Activated T-cell treated with anti-CD3 and anti-CD28 coated beads, Interleukin-2, amount 50 U/mL, for 72 hours (primary cell): ENCODE results near the gene STARD6. TPM values are rescaled to one million over a fixed set of nuclear protein-coding genes. Genes with fewer than 3 reads are reported as not detected.
"Not testable (repeated sequence)": the region's sequence is repeated elsewhere in the genome, so short reads cannot be mapped to it uniquely, and the experiment has no call there.

ENCODE experiments used
- ATAC-seq, 2 donors: fragments of 150-1000 bp; cut with Tn5 transposase; replicated peaks in 1 of 2; 2 replicates each; pipeline ENCODE4 v1.10.0; 2021; ENCODE audit warnings: moderate library complexity in 2 of 2, mild to moderate bottlenecking in 1 of 2
- DNase-seq, 2 donors: peaks; one replicate each; pipeline ENCODE4 v3.0.0; 2021 to 2022; ENCODE audit warnings: mixed read lengths in 1 of 2
- H3K27ac Mint-ChIP-seq: one replicate; pipeline ENCODE4 v1.8.0; 2022; ENCODE audit warnings: mild to moderate bottlenecking, moderate library complexity, mixed read lengths
- H3K27me3 Mint-ChIP-seq: one replicate; pipeline ENCODE4 v1.8.0; 2022; ENCODE audit warnings: low read depth, mixed read lengths
- H3K36me3 Mint-ChIP-seq, 2 donors: one replicate each; pipeline ENCODE4 v1.8.0; 2022; ENCODE audit warnings: mixed read lengths in 2 of 2, mild to moderate bottlenecking in 1 of 2; ENCODE audit not compliant: insufficient read depth in 2 of 2
- H3K4me1 Mint-ChIP-seq: one replicate; pipeline ENCODE4 v1.8.0; 2022; ENCODE audit warnings: low read depth, mixed read lengths
- H3K4me3 Mint-ChIP-seq, 2 donors: one replicate each; pipeline ENCODE4 v1.8.0; 2022; ENCODE audit warnings: mild to moderate bottlenecking in 2 of 2, mixed read lengths in 2 of 2, moderate library complexity in 2 of 2
- H3K9me3 Mint-ChIP-seq, 2 donors: one replicate each; pipeline ENCODE4 v1.8.0; 2022; ENCODE audit warnings: mixed read lengths in 2 of 2
- total RNA-seq, 2 donors: library from RNA; stranded (reverse); gene quantifications; one replicate each; pipeline ENCODE4 v1.2.3, GENCODE V29; 2022

STARD6 gene, protein sequence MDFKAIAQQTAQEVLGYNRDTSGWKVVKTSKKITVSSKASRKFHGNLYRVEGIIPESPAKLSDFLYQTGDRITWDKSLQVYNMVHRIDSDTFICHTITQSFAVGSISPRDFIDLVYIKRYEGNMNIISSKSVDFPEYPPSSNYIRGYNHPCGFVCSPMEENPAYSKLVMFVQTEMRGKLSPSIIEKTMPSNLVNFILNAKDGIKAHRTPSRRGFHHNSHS
- under 1 TPM in 1 of 2 donors, not detected in 1; 0.23 TPM for total RNA-seq

DNA sequence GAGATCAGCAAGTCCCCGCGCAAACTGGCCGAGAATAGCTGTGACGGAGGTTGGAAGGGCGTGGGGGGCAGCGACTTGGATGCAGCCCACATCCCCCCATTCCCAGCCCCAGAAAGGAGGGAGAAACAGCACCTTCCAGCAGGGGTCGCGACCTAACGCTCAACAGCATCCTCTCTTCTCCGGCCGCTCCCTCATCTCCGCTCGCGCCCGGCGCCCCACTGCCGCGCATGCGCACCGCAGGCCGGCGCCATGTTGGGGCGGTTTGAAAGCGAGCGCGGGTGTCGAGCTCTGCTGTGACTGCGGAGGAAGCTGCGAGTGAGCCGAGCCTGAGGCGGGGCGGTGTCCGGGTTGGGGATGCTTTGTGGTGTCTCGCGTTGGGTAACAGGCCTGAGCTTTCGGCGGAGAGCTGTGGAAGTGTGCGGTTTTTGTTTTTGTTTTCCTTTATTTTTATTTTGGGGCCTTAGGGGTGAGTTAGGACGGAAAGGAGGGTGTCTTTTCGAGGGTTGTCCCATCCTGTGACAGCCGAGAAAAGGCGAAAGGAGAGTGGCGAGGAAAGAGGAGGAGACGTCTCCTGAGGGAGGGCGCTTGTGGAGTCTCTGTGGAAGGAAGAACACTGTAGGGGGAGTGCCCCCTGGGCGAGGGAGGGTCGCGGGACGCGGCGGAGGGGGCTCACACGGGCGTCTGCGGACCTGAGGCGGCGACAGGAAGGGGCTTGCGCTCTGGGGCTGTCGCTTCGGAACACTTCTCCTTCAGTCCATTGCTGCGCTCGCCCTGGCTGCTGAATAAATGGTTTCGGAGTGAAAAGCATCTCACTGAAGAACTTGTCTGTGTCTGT is at the start of gene STARD6, which contains the start of gene C18orf54:
STARD6 (minus strand) TSS at position 199 of the 835 bp plus-strand sequence. CDS start 3,285 bp downstream, outside the sequence.
C18orf54 (plus strand) TSS at position 247 of the 835 bp plus-strand sequence. CDS start 2,667 bp downstream, outside the sequence.
- Mint-ChIP-seq H3K27me3 (peaks cover 19% of the 10 kb centered on the region), H3K4me3 (peak within 1 kb of the TSS; percentile 97 to 100), H3K36me3 (peaks cover 10 to 21% of the 10 kb centered on the region in 2 donors), H3K27ac (peak within 1 kb of the TSS; percentile 100), H3K9me3 (no peaks in the 10 kb centered on the region), H3K4me1 (peaks cover 24% of the 10 kb centered on the region)
- DNase-seq (peak; percentile 91 to 93), ATAC-seq (peak; percentile 96 to 97)

DNA sequence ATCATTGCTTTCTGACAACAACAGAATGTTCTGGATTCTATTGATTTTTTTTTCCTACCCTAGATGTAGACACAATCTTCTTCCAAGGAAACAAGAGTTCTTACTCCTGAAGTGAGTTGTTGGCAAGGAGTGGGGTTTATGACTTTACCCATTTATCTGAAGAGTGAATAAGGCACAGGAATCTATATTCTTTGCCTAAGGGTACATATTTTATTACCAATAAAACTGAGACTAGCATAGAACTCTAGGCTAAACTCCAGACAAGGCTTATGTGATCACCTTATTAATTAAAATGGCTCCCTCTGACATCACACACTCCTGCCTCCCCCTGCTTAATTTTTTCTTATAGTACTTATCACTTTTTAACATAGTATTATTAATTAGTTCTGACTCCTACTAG is 47.6 kb upstream of the STARD6 start:
- no peaks in the 10 kb centered on the region for H3K36me3 Mint-ChIP-seq
- no peak overlapping the region for H3K4me3 Mint-ChIP-seq
- no peak for DNase-seq
- H3K27me3 Mint-ChIP-seq = peaks cover 15% of the 10 kb centered on the region
- H3K4me1 Mint-ChIP-seq = no peaks in the 10 kb centered on the region
- ATAC-seq = no peak
- H3K27ac Mint-ChIP-seq = no peak overlapping the region
- H3K9me3 Mint-ChIP-seq = no peaks in the 10 kb centered on the region

DNA sequence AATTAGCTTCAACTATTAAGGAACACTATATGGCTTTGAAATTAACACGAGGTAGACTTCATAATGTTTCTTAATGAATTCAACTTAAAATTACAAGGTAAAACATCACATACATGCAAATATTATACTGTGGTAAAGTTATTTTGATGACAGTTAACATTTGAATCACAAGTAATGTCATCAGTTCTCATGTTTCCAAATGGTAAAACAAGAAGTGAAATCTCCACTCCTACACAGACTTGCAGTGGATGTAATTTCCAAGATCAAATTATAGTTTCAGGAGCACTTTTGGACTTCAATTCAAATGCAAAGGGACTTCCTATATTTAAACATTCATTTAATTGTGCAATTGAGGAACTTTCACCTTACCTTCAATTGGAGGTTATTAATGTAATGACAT is 39.1 kb upstream of the STARD6 start:
- no peaks in the 10 kb centered on the region for H3K9me3 Mint-ChIP-seq
- peaks cover 5% of the 10 kb centered on the region for H3K27me3 Mint-ChIP-seq
- DNase-seq (no peak), ATAC-seq (no peak)
- H3K27ac Mint-ChIP-seq = no peak overlapping the region
- peaks cover 5% of the 10 kb centered on the region for H3K4me1 Mint-ChIP-seq
- no peak overlapping the region for H3K4me3 Mint-ChIP-seq
- H3K36me3 Mint-ChIP-seq = no peaks in the 10 kb centered on the region

DNA sequence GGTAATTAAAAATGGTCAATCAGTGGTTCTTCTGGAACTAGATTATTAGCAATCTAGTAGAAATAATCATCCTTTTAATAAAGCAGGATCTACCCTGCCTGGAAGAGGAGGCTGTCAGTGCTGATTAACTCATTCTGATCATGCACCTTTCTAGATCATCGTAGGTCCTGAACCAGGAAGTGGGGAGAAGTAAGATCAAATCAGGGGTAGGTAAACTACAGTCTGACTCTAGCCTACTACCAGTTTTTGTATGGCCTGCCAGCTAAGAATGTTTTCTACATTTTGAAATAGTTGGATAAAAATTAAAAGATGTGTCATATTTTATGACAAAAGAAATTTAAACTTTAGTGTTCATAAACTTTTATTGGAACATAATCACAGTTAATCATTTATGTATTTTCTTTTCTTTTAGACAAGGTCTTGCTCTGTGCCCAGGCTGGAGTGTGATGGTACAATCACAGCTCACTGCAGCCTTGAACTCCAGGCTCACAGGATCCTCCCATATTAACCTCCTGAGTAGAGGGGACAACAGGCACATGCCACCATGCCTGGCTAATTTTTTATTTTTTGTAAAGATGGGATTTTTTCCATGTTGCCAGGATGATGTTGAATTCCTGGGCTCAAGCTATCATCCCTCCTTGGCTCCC is 36.1 kb upstream of the STARD6 start:
- Mint-ChIP-seq H3K36me3 (no peaks in the 10 kb centered on the region), H3K4me3 (no peak overlapping the region), H3K9me3 (no peaks in the 10 kb centered on the region), H3K27me3 (peaks cover 20% of the 10 kb centered on the region), H3K4me1 (peaks cover 30% of the 10 kb centered on the region), H3K27ac (no peak overlapping the region)
- DNase-seq (no peak), ATAC-seq (no peak)

DNA sequence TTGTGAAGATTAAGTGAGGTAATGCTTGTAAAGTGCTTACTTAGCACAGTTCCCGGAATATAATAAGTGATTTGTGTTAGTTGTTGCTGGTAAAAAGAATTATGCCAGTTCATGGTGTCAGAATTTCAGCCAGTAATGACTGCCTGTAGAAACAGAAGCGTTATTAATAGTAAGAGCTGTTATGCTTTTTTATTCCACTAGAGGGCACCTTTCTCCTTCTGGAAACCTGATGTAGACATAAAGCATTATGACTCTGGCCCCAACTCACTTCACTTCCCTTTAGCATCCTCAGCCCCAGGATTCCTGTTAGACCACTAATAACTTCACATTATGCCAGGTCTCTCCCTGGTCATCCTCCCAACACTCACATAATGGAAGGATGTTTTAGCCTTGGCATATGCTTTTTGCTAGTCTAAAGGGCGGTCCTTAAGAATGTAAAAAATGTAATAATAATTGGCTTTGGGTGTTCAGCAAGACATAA is 34.9 kb upstream of the STARD6 start:
- peaks cover 40% of the 10 kb centered on the region for H3K4me1 Mint-ChIP-seq
- DNase-seq (no peak), ATAC-seq (peak; percentile 23 to 57)
- no peaks in the 10 kb centered on the region for H3K9me3 Mint-ChIP-seq
- no peak overlapping the region for H3K4me3 Mint-ChIP-seq
- no peaks in the 10 kb centered on the region for H3K36me3 Mint-ChIP-seq
- peak overlapping the region; percentile 52 for H3K27ac Mint-ChIP-seq
- peaks cover 20% of the 10 kb centered on the region for H3K27me3 Mint-ChIP-seq

DNA sequence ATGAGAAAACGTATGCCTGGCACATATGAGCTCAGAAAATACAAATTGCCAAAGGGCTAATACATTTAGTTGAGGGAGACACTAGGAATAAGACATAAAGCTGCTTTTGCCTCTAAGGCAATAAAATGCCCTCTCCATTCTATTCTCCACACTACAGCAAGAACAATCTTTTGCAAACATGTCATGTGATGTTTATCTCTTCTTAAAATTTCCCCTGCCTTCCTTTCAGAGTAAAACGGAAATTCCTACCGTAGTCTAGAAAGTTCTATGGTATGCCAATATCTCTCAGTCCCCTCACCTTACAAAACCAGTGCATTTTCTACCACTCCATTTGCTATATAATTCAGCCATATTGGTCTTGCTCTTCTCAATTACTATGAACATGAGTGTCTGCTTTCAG is 33.2 kb upstream of the STARD6 start:
- no peak for ATAC-seq
- peak overlapping the region in 1 of 2 donors; percentile 44 for H3K4me3 Mint-ChIP-seq
- peaks cover 40% of the 10 kb centered on the region for H3K4me1 Mint-ChIP-seq

DNA sequence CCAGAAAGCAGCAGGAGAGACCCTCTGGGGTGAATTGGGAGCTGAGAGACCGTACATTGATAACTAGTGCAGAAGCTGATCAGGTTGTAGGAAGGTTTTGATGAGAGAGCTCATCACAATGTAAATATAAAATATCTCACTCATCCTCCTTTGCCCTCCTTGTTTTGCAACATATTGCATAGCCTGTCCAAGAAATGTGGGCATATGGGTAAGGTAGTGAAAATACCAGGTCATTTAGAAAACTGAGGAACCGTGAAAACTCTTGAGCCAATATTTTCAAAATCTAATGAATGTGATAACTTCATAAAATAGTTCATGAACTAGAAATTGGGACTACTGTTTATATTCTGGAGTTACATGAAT is 31.5 kb upstream of the STARD6 start:
- no peak for DNase-seq
- peaks cover 15% of the 10 kb centered on the region for H3K27me3 Mint-ChIP-seq
- peak overlapping the region in 1 of 2 donors; percentile 51 for H3K4me3 Mint-ChIP-seq
- no peaks in the 10 kb centered on the region for H3K36me3 Mint-ChIP-seq
- no peak overlapping the region for H3K27ac Mint-ChIP-seq
- no peak for ATAC-seq
- H3K9me3 Mint-ChIP-seq = no peaks in the 10 kb centered on the region
- peaks cover 40% of the 10 kb centered on the region for H3K4me1 Mint-ChIP-seq

More for the DNA sequence above, 33.2 kb upstream of the STARD6 start:
- Mint-ChIP-seq H3K27ac (no peak overlapping the region), H3K36me3 (no peaks in the 10 kb centered on the region), H3K27me3 (peaks cover 18% of the 10 kb centered on the region), H3K9me3 (no peaks in the 10 kb centered on the region)
- DNase-seq = no peak

DNA sequence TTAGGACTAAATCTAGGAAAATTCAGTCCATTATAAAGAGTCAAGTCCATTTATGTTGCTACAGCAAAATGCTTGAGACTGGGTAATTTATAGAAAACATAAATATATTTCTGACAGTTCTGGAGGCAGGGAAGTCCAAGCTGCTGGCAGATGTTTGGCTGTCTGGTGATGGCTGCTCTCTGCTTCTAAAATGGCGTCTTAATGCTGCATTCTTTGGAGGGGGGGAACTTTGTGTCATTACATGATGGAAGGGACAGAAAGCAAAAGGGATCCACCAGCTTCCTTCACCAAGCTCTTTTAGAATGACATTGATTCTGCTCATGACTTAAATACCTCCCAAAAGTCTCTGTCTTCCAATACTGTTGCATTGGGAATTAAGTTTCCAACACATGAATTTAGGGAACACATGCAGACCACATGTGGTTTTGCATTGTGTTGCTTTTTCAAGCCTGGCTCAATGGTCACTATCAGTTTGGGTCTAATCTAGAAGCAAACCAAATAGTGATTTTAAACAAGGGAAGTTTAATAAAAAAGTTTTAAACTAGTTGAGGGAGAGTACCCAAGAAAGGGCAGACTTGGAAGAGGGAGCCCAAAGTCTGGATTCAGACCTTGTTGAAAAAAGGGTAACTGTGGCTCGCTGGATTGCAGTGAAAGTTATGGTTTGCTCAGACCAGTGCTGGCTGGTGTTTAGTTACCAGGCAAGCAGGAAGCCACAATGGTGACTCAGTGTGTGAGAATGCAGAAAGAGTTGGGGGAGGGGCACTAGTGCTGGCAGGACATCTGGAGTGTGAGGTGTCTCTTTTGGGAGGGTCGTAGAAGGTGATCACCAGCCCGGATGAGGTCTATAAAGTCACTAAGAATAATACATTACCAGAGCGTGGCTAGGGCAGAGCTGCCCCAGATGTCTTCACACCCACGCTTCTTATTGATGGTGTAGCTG is 30.8 kb upstream of the STARD6 start:
- Mint-ChIP-seq H3K27me3 (peaks cover 15% of the 10 kb centered on the region), H3K4me1 (peaks cover 40% of the 10 kb centered on the region), H3K4me3 (peak overlapping the region; percentile 10 to 51), H3K36me3 (no peaks in the 10 kb centered on the region), H3K9me3 (no peaks in the 10 kb centered on the region), H3K27ac (no peak overlapping the region)
- peak; percentile 90 to 97 for ATAC-seq
- DNase-seq = peak; percentile 48 to 74

DNA sequence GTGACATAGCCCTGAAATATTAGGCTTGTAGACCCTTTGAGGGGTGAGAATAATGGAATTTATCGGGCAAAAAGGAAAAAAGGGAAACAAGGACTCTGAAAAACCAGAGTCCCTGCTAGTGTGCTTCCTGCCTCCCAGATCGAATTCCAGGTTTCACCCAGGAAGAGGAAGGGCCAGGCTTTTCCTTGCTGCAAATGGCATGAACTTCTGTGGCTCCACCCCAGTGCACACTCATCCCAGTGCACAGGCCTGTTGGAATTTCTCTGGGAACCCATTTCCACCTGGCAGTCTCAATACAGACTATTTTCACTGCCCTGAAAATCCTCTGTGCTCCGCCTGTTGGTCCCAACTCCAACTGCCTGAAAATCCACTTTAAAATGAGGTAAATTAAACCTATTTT is 30.0 kb upstream of the STARD6 start:
- DNase-seq (no peak), ATAC-seq (no peak)
- H3K9me3 Mint-ChIP-seq = no peaks in the 10 kb centered on the region
- peaks cover 40% of the 10 kb centered on the region for H3K4me1 Mint-ChIP-seq
- no peaks in the 10 kb centered on the region for H3K36me3 Mint-ChIP-seq
- H3K4me3 Mint-ChIP-seq = no peak overlapping the region
- peaks cover 15% of the 10 kb centered on the region for H3K27me3 Mint-ChIP-seq
- H3K27ac Mint-ChIP-seq = no peak overlapping the region

DNA sequence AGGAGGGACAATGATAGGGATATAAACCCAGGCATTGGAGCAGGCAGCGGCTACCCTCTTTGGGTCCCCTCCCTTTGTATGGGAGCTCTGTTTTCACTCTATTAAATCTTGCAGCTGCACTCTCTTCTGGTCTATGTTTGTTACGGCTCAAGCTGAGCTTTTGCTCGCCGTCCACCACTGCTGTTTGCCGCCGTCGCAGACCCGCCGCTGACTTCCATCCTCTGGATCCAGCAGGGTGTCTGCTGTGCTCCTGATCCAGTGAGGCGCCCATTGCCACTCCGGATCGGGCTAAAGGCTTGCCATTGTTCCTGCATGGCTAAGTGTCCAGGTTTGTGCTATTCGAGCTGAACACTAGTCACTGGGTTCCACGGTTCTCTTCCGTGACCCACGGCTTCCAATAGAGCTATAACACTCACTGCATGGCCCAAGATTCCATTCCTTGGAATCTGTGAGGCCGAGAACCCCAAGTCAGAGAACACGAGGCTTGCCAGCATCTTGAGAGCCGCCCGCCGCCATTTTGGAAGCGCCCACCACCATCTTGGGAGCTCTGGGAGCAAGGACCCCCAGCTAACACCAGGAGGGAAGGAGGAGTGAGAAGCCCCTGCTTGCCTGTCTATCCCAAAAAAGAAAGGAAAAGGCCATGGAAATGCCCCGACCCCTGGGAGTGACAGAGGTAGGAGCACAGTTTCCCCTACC is 29.3 kb upstream of the STARD6 start:
- H3K27ac Mint-ChIP-seq, ATAC-seq, H3K9me3 Mint-ChIP-seq, H3K4me3 Mint-ChIP-seq, DNase-seq, H3K36me3 Mint-ChIP-seq: not testable (repeated sequence)
- Mint-ChIP-seq H3K27me3 (peaks cover 15% of the 10 kb centered on the region), H3K4me1 (peaks cover 35% of the 10 kb centered on the region)

DNA sequence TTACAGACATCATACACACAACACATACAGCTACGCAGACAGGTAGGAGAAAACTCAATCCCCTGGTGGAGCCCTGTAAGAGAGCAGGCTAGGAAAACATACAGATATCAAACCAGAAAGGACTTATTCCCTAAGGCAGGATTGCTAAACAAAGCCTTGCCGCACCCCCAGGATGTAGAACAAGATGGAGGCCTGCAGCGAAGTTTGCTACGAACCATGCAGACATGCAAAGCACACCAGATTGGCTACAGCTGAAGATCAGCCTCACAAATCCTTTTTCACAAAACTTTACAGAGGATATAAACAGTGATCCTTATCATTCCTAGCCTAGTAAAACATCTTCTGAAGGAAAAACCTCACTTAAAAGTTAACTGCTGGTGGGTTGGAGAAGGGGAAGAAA is 28.4 kb upstream of the STARD6 start:
- no peak overlapping the region for H3K27ac Mint-ChIP-seq
- DNase-seq = no peak
- no peaks in the 10 kb centered on the region for H3K36me3 Mint-ChIP-seq
- peaks cover 14% of the 10 kb centered on the region for H3K27me3 Mint-ChIP-seq
- H3K4me3 Mint-ChIP-seq = no peak overlapping the region
- peaks cover 32% of the 10 kb centered on the region for H3K4me1 Mint-ChIP-seq
- H3K9me3 Mint-ChIP-seq = no peaks in the 10 kb centered on the region
- ATAC-seq = no peak

DNA sequence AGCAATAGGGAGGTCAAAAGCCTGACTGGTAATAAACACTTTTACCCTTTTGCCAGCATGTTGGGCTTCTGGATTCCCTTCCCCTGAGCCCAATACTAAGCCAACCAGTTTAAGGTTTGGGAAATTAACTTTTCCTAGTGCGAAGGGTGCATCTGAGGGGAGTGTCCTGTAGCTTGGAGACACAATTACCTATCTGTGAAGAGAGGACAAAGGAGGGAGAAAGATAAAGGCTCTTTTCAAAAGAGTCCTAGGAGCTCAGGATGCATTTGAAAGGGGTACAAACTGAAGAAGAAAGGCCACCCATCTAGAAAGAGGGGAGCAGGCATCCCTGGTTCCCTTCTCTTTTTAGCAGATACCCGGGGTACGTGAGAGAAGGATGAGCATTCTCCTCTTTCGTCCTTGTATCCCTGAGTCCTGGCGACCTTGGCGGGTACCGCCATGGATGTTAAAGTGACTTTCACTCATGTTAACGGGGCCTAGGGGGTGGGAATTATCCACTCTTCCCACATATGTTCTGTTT is 25.1 kb upstream of the STARD6 start:
- H3K27me3 Mint-ChIP-seq = no peaks in the 10 kb centered on the region
- H3K27ac Mint-ChIP-seq = no peak overlapping the region
- no peaks in the 10 kb centered on the region for H3K9me3 Mint-ChIP-seq
- peaks cover under 1% of the 10 kb centered on the region for H3K4me1 Mint-ChIP-seq
- no peak for ATAC-seq
- H3K4me3 Mint-ChIP-seq = no peak overlapping the region
- no peaks in the 10 kb centered on the region for H3K36me3 Mint-ChIP-seq
- no peak for DNase-seq
